Measurements from ENCODE around the gene SORBS1. TPM values are rescaled to one million over a fixed set of nuclear protein-coding genes. Genes with fewer than 3 reads are reported as not detected.
A peak's percentile ranks its signal among the peaks of the same experiment; 100 is the strongest.

Gene SORBS1
- total and polyA plus RNA-seq, 2 of the 13 experiments (the other 11 are each of a cell fraction or from before 2014, with no cell fraction given), result 16.8 to 39.8 TPM

DNA sequence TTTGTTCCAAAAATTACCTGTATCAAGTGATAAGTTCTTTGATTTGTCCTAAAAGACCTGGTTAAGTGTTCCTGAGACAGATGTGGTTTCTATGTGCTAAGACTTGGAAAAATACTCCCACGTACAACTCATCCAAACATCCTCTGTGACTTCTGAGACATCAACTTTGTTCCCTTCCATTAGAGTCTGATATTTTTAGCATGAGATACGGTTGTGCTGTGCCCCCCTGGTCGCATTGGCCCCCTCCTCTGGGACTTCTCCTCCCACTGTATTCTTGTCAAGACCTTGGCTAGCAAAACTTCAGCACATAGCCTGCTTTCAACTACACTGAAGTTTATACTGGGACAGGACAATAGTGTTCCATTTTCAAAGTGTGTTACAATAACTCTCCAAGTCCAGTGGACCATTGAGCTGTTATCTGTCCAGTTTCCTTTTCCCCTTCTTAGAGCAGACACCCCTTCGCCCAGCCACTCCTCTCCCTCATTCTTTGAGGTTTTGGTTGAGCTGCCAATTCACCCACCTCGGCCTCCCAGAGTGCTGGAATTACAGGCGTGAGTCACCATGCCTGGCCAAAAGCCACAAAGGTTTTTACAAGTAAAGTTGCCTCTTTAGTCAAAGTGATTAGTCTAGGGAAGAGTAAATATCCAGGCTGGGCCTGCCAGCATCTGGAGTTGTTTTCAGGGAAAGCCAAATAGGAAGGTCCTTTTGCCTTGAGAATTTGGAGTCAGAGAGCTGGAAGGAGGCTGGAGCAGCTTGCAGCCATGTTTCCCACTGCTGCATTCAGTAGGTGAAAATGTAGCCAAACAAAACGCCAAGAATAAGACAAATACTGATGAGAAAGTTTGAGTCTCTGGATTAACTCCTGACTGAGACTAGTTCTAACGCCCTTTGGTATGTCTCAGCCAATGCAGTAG is 252.5 kb downstream of the SORBS1 start (continued):
- TF ChIP-seq ZNF605 (CRISPR knock-in tag; IDR thresholded peaks at IDR 0.05) (0 out of 2 replicates have a peak, but pooled peaks have one; percentile 44), FOSL2 (CRISPR knock-in tag; IDR thresholded peaks at IDR 0.05) (peak; percentile 92), FOXP1 (IDR thresholded peaks at IDR 0.05) (no peak), FOXP1 (CRISPR knock-in tag; IDR thresholded peaks at IDR 0.05) (peak; percentile 12; the same call in 1 of the 2 replicates), ZNF20 (CRISPR knock-in tag; IDR thresholded peaks at IDR 0.05) (no peak), REL (CRISPR knock-in tag; conservative IDR thresholded peaks at IDR 0.05) (no peak)

DNA sequence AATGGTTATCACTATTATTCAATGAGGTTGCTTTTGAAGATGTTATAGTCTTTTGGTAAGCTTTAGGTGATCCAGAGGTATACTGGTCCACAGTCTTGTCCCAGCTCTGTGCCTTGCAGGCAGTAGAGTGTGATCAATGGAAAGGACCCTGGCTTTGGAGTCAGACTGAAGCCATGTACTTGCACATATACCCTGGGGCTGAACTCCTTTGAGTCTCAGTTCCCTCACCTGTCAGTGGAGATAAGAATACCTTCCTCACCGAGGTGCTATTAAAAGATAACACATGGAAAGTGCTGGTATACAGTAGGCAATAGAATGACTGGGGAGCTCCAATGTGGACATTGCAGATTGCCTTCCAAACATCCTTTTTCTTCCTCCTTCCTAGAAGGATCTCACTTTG is 254.3 kb downstream of the SORBS1 start:
- TF ChIP-seq MXD1 (CRISPR knock-in tag; IDR thresholded peaks at IDR 0.05) (no peak), NFE2L1 (CRISPR knock-in tag; IDR thresholded peaks at IDR 0.05; ENCODE audit: borderline replicate concordance) (no peak), AFF4 (CRISPR knock-in tag; IDR thresholded peaks at IDR 0.05) (no peak), SMC3 (IDR thresholded peaks at IDR 0.05; ENCODE audit: low read length) (no peak), SNAPC5 (CRISPR knock-in tag; IDR thresholded peaks at IDR 0.05; ENCODE audit: borderline replicate concordance) (no peak), PCBP2 (optimal IDR thresholded peaks at IDR 0.05; ENCODE audit: low read depth, low read length, poor library complexity, severe bottlenecking) (no peak), ZNF230 (CRISPR knock-in tag; IDR thresholded peaks at IDR 0.05) (no peak), NR1H2 (CRISPR knock-in tag; IDR thresholded peaks at IDR 0.05; ENCODE audit: borderline replicate concordance, low read depth) (no peak), ZNF251 (CRISPR knock-in tag; IDR thresholded peaks at IDR 0.05) (no peak), SMARCE1 (IDR thresholded peaks at IDR 0.05; ENCODE audit: borderline replicate concordance) (no peak), ZNF12 (CRISPR knock-in tag; IDR thresholded peaks at IDR 0.05) (no peak)
- in situ Hi-C loops (cut with HindIII; ENCODE audit: extremely low pct_ligation_motif_present, low pct_unique_long_range_greater_than_20kb) (no loop called here), intact Hi-C loops (cut with micrococcal nuclease; ENCODE audit: unreplicated experiment) (no loop called here)
- Histone ChIP-seq H3K27me3 (ENCODE audit: control insufficient read depth in 1 of 2, insufficient read depth in 2 of 2, low read length in 2 of 2) (no peaks in the 10 kb centered on the region), H3K9ac (ENCODE audit: insufficient read depth, low read depth, low read length) (no peak overlapping the region), H3K4me3 (replicated peaks in 1 of 3; ENCODE audit: insufficient read depth in 1 of 3, low read depth in 2 of 3, low read length in 3 of 3) (no peak overlapping the region), H3K4me1 (ENCODE audit: insufficient read depth, low read length) (peaks cover 58% of the 10 kb centered on the region), H4K20me1 (ENCODE audit: insufficient read depth, low read length) (no peaks in the 10 kb centered on the region), H3K79me2 (ENCODE audit: insufficient read depth, low read length) (no peaks in the 10 kb centered on the region), H3K27ac (ENCODE audit: extremely low read length, insufficient read depth, low read length) (no peak overlapping the region), H3K9me3 (ENCODE audit: low read length) (no peaks in the 10 kb centered on the region), H2AFZ (ENCODE audit: low read length) (no peak overlapping the region), H3K4me2 (ENCODE audit: low read depth, low read length) (no peak overlapping the region), H3K36me3 (replicated peaks in 1 of 2; ENCODE audit: control insufficient read depth in 1 of 2, insufficient read depth in 2 of 2, low read length in 2 of 2) (no peaks in the 10 kb centered on the region)
- WGBS (ENCODE audit: low lambda C conversion rate), result 90% methylated on average over 1 of the region's 1 CpG
- DNase-seq (ENCODE audit: low spot score) (no peak), ATAC-seq (no peak), FAIRE-seq (no peak)
- ChIA-PET CTCF (ENCODE audit: low intra/inter-chr PET ratio, low total read pairs) (no interaction called here), POLR2A (no interaction called here)
- no TSS peak for BruUV-seq (replicated peaks)
